ENCODE data around the gene P3H3.

Gene P3H3

GRCh38 chr12:6826734-6827436, 1.3 kb upstream of the P3H3 start:
- no peak for DNase-seq (ENCODE audit: low read depth)

- peak; percentile 60 for DNase-seq (ENCODE audit: low read depth)
Observed at GRCh38 chr12:6827437-6827911, 733 bp upstream of the P3H3 start.

GRCh38 chr12:6828781-6829535, 751 bp downstream of the P3H3 start:
- DNase-seq (ENCODE audit: low read depth), result no peak

- no peak for DNase-seq (ENCODE audit: low read depth)
Observed at GRCh38 chr12:6829536-6830220, 1.5 kb downstream of the P3H3 start.

- DNase-seq (ENCODE audit: low read depth), result no peak
Observed at GRCh38 chr12:6830286-6830890, 2.2 kb downstream of the P3H3 start.

- no peak for DNase-seq (ENCODE audit: low read depth)
Observed at GRCh38 chr12:6830999-6831398, 2.8 kb downstream of the P3H3 start.

- DNase-seq (ENCODE audit: low read depth), result no peak
Observed at GRCh38 chr12:6831450-6831995, 3.3 kb downstream of the P3H3 start.

- no peak for DNase-seq (ENCODE audit: low read depth)
Observed at GRCh38 chr12:6832125-6832524, 3.9 kb downstream of the P3H3 start.

GRCh38 chr12:6833189-6833890, 5.1 kb downstream of the P3H3 start:
- no peak for DNase-seq (ENCODE audit: low read depth)

GRCh38 chr12:6834254-6834653, 6.0 kb downstream of the P3H3 start:
- DNase-seq (ENCODE audit: low read depth), result no peak

GRCh38 chr12:6834873-6835272, 6.7 kb downstream of the P3H3 start:
- no peak for DNase-seq (ENCODE audit: low read depth)

GRCh38 chr12:6836851-6837250, 8.6 kb downstream of the P3H3 start:
- no peak for DNase-seq (ENCODE audit: low read depth)

- no peak for DNase-seq (ENCODE audit: low read depth)
Observed at GRCh38 chr12:6837370-6838060, 9.3 kb downstream of the P3H3 start.

GRCh38 chr12:6838854-6839253, 10.6 kb downstream of the P3H3 start:
- DNase-seq (ENCODE audit: low read depth), result no peak

- no peak for DNase-seq (ENCODE audit: low read depth)
Observed at GRCh38 chr12:6839482-6840201, 11.4 kb downstream of the P3H3 start.

GRCh38 chr12:6840330-6840729, 12.1 kb downstream of the P3H3 start:
- no peak for DNase-seq (ENCODE audit: low read depth)

GRCh38 chr12:6840761-6841515, 12.7 kb downstream of the P3H3 start, which contains the start of gene GNB3:
GNB3 (plus strand) TSS chr12:6840925; CDS start chr12:6841288, 363 bp downstream.
- DNase-seq (ENCODE audit: low read depth), result no peak

GRCh38 chr12:6842075-6842474, 13.9 kb downstream of the P3H3 start:
- no peak for DNase-seq (ENCODE audit: low read depth)

GRCh38 chr12:6843118-6843902, 15.1 kb downstream of the P3H3 start:
- no peak for DNase-seq (ENCODE audit: low read depth)
